ENCODE results near the gene PAXX.

- TF ChIP-seq POLR2A (IDR thresholded peaks at IDR 0.05) (no peak), CTCF (IDR thresholded peaks at IDR 0.05) (peak in 3 of 5 experiments; percentile 2 to 80 (median 51))
Measured at GRCh38 chr9:137028263-137029057, 36.2 kb downstream of the PAXX start.

Measured in tibial nerve (tissue), 3 donors.